HG03342 (cell line): ENCODE data around the gene SMOC2.
"Not testable (repeated sequence)": the region's sequence is repeated elsewhere in the genome, so short reads cannot be mapped to it uniquely, and the experiment has no call there.

Experiments
- ATAC-seq: cut with Tn5 transposase; IDR thresholded peaks from one replicate; pipeline ENCODE4 v1.9.1; 2021; ENCODE audit warnings: mild to moderate bottlenecking, moderate library complexity; ENCODE audit not compliant: unreplicated experiment

The SMOC2 gene

GRCh38 chr6:168699631-168700295 lies 258.8 kb downstream of the SMOC2 start:
- no peak for ATAC-seq

- ATAC-seq = no peak
Measured at GRCh38 chr6:168700880-168701279, 259.9 kb downstream of the SMOC2 start.

GRCh38 chr6:168703990-168704389 lies 263.0 kb downstream of the SMOC2 start:
- ATAC-seq = no peak

- ATAC-seq = no peak
Measured at GRCh38 chr6:168704678-168705077, 263.7 kb downstream of the SMOC2 start.

- ATAC-seq = not testable (repeated sequence)
Measured at GRCh38 chr6:168705271-168705670, 264.3 kb downstream of the SMOC2 start.

GRCh38 chr6:168706471-168707177 lies 265.6 kb downstream of the SMOC2 start:
- no peak for ATAC-seq

- no peak for ATAC-seq
Measured at GRCh38 chr6:168708526-168708925, 267.5 kb downstream of the SMOC2 start.

GRCh38 chr6:168708984-168709383 lies 268.0 kb downstream of the SMOC2 start:
- no peak for ATAC-seq

- no peak for ATAC-seq
Measured at GRCh38 chr6:168709390-168709789, 268.4 kb downstream of the SMOC2 start.

- no peak for ATAC-seq
Measured at GRCh38 chr6:168709991-168710390, 269.0 kb downstream of the SMOC2 start.

- no peak for ATAC-seq
Measured at GRCh38 chr6:168711049-168711640, 270.2 kb downstream of the SMOC2 start.

- ATAC-seq = no peak
Measured at GRCh38 chr6:168711666-168712300, 270.8 kb downstream of the SMOC2 start.

GRCh38 chr6:168712993-168713392 lies 272.0 kb downstream of the SMOC2 start:
- ATAC-seq = no peak

- ATAC-seq = no peak
Measured at GRCh38 chr6:168713839-168714238, 272.9 kb downstream of the SMOC2 start.

- no peak for ATAC-seq
Measured at GRCh38 chr6:168714547-168715260, 273.7 kb downstream of the SMOC2 start.

GRCh38 chr6:168715643-168716481 lies 274.9 kb downstream of the SMOC2 start:
- no peak for ATAC-seq

- no peak for ATAC-seq
Measured at GRCh38 chr6:168716581-168716980, 275.6 kb downstream of the SMOC2 start.

- no peak for ATAC-seq
Measured at GRCh38 chr6:168717491-168717890, 276.5 kb downstream of the SMOC2 start.
